Neural cell (in vitro differentiated cells): Measurements from ENCODE around the gene CES1. TPM values are rescaled to one million over a fixed set of nuclear protein-coding genes. Genes with fewer than 3 reads are reported as not detected.
"Not testable (repeated sequence)": the region's sequence is repeated elsewhere in the genome, so short reads cannot be mapped to it uniquely, and the experiment has no call there.

ENCODE experiments used
- H2AFZ ChIP-seq: fragments of 200-600, 300-800 bp; sonication (generic), shearing (Covaris generic); 2 replicates; pipeline ENCODE4 v1.6.0; 2014; ENCODE audit warnings: low read depth, mild to moderate bottlenecking, antibody characterized with exemption, low read length, moderate library complexity
- H3F3A ChIP-seq: fragments of 200-600 bp; shearing (Covaris generic); 2 replicates; pipeline ENCODE4 v1.6.1; 2016; ENCODE audit warnings: mild to moderate bottlenecking, moderate library complexity, mixed read lengths, antibody characterized with exemption, low read length; ENCODE audit not compliant: insufficient read depth, poor library complexity, severe bottlenecking
- H3K27ac ChIP-seq: fragments of 200-600, 300-800 bp; sonication (generic), shearing (Covaris generic); 2 replicates; pipeline ENCODE4 v1.5.1; 2014; ENCODE audit warnings: mild to moderate bottlenecking, low read length, moderate library complexity
- H3K27me3 ChIP-seq: fragments of 300-800, 200-600 bp; sonication (generic), shearing (Covaris generic); 2 replicates; pipeline ENCODE4 v1.6.0; 2014; ENCODE audit warnings: mild to moderate bottlenecking, low read depth, low read length, moderate library complexity; ENCODE audit not compliant: insufficient read depth
- H3K36me3 ChIP-seq: fragments of 300-800, 200-600 bp; sonication (generic), shearing (Covaris generic); 2 replicates; pipeline ENCODE4 v1.5.1; 2014; ENCODE audit warnings: mild to moderate bottlenecking, antibody characterized with exemption, low read length, moderate library complexity; ENCODE audit not compliant: insufficient read depth
- H3K4me2 ChIP-seq: fragments of 300-800, 200-600 bp; sonication (generic), shearing (Covaris generic); 2 replicates; pipeline ENCODE4 v1.6.0; 2014; ENCODE audit warnings: mild to moderate bottlenecking, low read length
- H3K4me3 ChIP-seq: fragments of 300-800, 200-600 bp; sonication (generic), shearing (Covaris generic); 2 replicates; pipeline ENCODE4 v1.5.1; 2014; ENCODE audit warnings: mild to moderate bottlenecking, low read length, moderate library complexity
- H3K79me2 ChIP-seq: fragments of 200-600 bp; shearing (Covaris generic); replicated peaks from 2 replicates; pipeline ENCODE4 v1.6.0; 2014; ENCODE audit warnings: mild to moderate bottlenecking, low read length, moderate library complexity; ENCODE audit not compliant: insufficient read depth
- H3K9ac ChIP-seq: fragments of 300-800, 200-600 bp; sonication (generic), shearing (Covaris generic); 2 replicates; pipeline ENCODE4 v1.6.1; 2016; ENCODE audit warnings: mild to moderate bottlenecking, low read length, mixed read lengths
- H3K9me2 ChIP-seq: fragments of 200-600 bp; shearing (Covaris generic); 2 replicates; pipeline ENCODE4 v1.6.1; 2016; ENCODE audit warnings: mild to moderate bottlenecking, low read length, mixed read lengths; ENCODE audit not compliant: insufficient read depth
- H3K9me3 ChIP-seq: fragments of 200-600, 300-800 bp; sonication (generic), shearing (Covaris generic); 2 replicates; pipeline ENCODE4 v1.6.1; 2016; ENCODE audit warnings: mild to moderate bottlenecking, mixed run types, low read length, moderate library complexity, mixed read lengths
- H4K20me1 ChIP-seq: fragments of 200-600 bp; shearing (Covaris generic); 2 replicates; pipeline ENCODE4 v1.6.1; 2016; ENCODE audit warnings: mild to moderate bottlenecking, mixed run types; ENCODE audit not compliant: insufficient read depth
- EP300 ChIP-seq: fragments of 450-650 bp; conservative IDR thresholded peaks from 2 replicates; pipeline ENCODE4 v1.6.1; 2014; ENCODE audit warnings: antibody characterized with exemption, mild to moderate bottlenecking, moderate library complexity; ENCODE audit not compliant: poor library complexity, severe bottlenecking
- EZH2 ChIP-seq: fragments of 200-600, 300-800 bp; shearing (Covaris generic), sonication (generic); IDR thresholded peaks from 2 replicates; pipeline ENCODE4 v1.6.1; 2014; ENCODE audit warnings: antibody characterized with exemption, low read length, borderline replicate concordance, mild to moderate bottlenecking; ENCODE audit not compliant: insufficient read depth, poor library complexity, severe bottlenecking
- MXI1 ChIP-seq: fragments of 450-650 bp; conservative IDR thresholded peaks from 2 replicates; pipeline ENCODE4 v1.6.1; 2014; ENCODE audit warnings: antibody characterized with exemption, mild to moderate bottlenecking; ENCODE audit not compliant: poor library complexity, severe bottlenecking
- POLR2AphosphoS5 ChIP-seq: IDR thresholded peaks from 2 replicates; pipeline ENCODE4 v1.6.1; 2012
- RAD21 ChIP-seq: fragments of 450-650 bp; conservative IDR thresholded peaks from 2 replicates; pipeline ENCODE4 v1.6.1; 2014; ENCODE audit warnings: antibody characterized with exemption, mild to moderate bottlenecking, moderate library complexity
- SMC3 ChIP-seq: fragments of 450-650 bp; conservative IDR thresholded peaks from 2 replicates; pipeline ENCODE4 v1.6.1; 2014; ENCODE audit warnings: antibody characterized with exemption, mild to moderate bottlenecking, moderate library complexity; ENCODE audit not compliant: poor library complexity
- TAF1 ChIP-seq: IDR thresholded peaks from 2 replicates; pipeline ENCODE4 v1.6.1; 2012; ENCODE audit warnings: low read depth
- polyA plus RNA-seq: library from polyadenylated mRNA; depleted of rRNA; stranded (reverse); fragments of >200 nt; gene quantifications from 2 replicates; pipeline ENCODE4 v1.2.3, GENCODE V29; 2014
- TF ChIP-seq, protein P1 (sequence below): IDR thresholded peaks from 2 replicates; pipeline ENCODE4 v1.6.1; 2012; ENCODE audit warnings: borderline replicate concordance
- TF ChIP-seq, protein P2 (sequence below): fragments of 450-650 bp; IDR thresholded peaks from 2 replicates; pipeline ENCODE4 v1.5.1; 2014; ENCODE audit warnings: antibody characterized with exemption, mild to moderate bottlenecking, moderate library complexity; ENCODE audit not compliant: poor library complexity, severe bottlenecking

Gene CES1
- polyA plus RNA-seq, 1 donor from 2014 or later, result not detected

DNA sequence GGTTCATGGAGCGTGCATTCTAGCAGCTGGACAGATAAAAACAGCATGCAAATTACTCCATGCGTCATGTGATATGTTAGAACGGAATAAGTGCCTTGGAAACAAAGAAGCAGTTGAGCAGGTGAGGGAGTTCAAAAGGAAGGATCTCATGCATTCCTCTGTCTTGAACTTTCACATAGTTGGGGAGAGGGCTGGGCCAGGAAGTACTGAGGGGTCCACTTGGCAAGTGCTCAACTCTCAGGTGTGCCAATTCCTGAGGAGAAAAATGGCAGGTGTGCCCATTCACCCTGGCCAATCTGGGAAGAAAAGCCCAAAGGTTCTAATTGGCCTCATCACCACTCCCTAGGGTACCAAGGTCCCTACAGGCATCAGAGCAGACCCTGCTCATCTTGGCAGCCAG lies 67.7 kb downstream of the CES1 start:
- Histone ChIP-seq H2AFZ (no peak overlapping the region), H3F3A (no peaks in the 10 kb centered on the region), H3K36me3 (no peaks in the 10 kb centered on the region), H4K20me1 (no peaks in the 10 kb centered on the region), H3K4me2 (no peak overlapping the region), H3K9me3 (no peaks in the 10 kb centered on the region), H3K27me3 (no peaks in the 10 kb centered on the region), H3K27ac (no peak overlapping the region), H3K79me2 (no peaks in the 10 kb centered on the region), H3K9me2 (no peaks in the 10 kb centered on the region), H3K9ac (no peak overlapping the region), H3K4me3 (no peak overlapping the region)
- TF ChIP-seq, protein P1, sequence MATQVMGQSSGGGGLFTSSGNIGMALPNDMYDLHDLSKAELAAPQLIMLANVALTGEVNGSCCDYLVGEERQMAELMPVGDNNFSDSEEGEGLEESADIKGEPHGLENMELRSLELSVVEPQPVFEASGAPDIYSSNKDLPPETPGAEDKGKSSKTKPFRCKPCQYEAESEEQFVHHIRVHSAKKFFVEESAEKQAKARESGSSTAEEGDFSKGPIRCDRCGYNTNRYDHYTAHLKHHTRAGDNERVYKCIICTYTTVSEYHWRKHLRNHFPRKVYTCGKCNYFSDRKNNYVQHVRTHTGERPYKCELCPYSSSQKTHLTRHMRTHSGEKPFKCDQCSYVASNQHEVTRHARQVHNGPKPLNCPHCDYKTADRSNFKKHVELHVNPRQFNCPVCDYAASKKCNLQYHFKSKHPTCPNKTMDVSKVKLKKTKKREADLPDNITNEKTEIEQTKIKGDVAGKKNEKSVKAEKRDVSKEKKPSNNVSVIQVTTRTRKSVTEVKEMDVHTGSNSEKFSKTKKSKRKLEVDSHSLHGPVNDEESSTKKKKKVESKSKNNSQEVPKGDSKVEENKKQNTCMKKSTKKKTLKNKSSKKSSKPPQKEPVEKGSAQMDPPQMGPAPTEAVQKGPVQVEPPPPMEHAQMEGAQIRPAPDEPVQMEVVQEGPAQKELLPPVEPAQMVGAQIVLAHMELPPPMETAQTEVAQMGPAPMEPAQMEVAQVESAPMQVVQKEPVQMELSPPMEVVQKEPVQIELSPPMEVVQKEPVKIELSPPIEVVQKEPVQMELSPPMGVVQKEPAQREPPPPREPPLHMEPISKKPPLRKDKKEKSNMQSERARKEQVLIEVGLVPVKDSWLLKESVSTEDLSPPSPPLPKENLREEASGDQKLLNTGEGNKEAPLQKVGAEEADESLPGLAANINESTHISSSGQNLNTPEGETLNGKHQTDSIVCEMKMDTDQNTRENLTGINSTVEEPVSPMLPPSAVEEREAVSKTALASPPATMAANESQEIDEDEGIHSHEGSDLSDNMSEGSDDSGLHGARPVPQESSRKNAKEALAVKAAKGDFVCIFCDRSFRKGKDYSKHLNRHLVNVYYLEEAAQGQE, result no peak
- TF ChIP-seq RAD21 (no peak), POLR2AphosphoS5 (no peak), EZH2 (no peak), TAF1 (no peak), MXI1 (no peak), EP300 (no peak), SMC3 (no peak)
- TF ChIP-seq, protein P2, sequence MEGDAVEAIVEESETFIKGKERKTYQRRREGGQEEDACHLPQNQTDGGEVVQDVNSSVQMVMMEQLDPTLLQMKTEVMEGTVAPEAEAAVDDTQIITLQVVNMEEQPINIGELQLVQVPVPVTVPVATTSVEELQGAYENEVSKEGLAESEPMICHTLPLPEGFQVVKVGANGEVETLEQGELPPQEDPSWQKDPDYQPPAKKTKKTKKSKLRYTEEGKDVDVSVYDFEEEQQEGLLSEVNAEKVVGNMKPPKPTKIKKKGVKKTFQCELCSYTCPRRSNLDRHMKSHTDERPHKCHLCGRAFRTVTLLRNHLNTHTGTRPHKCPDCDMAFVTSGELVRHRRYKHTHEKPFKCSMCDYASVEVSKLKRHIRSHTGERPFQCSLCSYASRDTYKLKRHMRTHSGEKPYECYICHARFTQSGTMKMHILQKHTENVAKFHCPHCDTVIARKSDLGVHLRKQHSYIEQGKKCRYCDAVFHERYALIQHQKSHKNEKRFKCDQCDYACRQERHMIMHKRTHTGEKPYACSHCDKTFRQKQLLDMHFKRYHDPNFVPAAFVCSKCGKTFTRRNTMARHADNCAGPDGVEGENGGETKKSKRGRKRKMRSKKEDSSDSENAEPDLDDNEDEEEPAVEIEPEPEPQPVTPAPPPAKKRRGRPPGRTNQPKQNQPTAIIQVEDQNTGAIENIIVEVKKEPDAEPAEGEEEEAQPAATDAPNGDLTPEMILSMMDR, result no peak

DNA sequence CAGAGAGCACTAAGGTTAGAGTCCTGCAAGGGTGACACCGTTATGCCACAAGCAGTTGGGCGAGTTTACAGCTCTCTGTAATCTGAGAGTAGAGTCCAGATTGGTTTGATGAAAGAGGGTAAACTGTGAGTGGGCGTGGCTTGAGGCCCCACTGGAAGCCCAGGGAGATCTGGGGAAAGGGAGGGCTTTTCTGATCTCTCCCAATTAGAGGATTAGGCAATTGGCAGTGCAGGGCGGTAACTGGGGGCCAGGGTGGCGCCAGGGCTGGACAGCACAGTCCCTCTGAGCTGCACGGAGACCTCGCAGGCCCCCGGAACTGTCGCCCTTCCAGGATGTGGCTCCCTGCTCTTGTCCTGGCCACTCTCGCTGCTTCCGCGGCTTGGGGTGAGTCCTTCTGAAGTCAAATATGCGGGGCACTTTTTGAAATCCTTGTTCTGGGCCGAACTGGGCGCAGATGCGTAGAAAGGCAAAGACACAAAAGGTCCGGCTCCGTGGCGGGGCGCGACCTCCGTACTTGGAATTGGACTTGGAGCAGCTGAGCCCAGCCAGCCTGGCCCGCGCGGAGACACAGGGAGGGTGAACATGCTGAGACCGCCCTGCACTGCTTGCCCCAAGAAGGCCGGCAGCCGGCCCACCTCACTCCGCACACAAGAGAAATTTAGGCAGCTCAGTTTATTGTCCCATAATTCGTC lies 72.4 kb downstream of the CES1 start:
- Histone ChIP-seq H3K27me3 (no peaks in the 10 kb centered on the region), H3K9me3 (no peaks in the 10 kb centered on the region), H3K4me2 (no peak overlapping the region), H4K20me1 (no peaks in the 10 kb centered on the region), H3K4me3 (no peak overlapping the region), H3K9ac (no peak overlapping the region), H3K27ac (no peak overlapping the region), H3K79me2 (no peaks in the 10 kb centered on the region), H3K36me3 (no peaks in the 10 kb centered on the region), H3F3A (no peaks in the 10 kb centered on the region), H3K9me2 (no peaks in the 10 kb centered on the region), H2AFZ (no peak overlapping the region)
- TF ChIP-seq EZH2 (no peak), SMC3 (no peak), MXI1 (no peak), TAF1 (no peak)

DNA sequence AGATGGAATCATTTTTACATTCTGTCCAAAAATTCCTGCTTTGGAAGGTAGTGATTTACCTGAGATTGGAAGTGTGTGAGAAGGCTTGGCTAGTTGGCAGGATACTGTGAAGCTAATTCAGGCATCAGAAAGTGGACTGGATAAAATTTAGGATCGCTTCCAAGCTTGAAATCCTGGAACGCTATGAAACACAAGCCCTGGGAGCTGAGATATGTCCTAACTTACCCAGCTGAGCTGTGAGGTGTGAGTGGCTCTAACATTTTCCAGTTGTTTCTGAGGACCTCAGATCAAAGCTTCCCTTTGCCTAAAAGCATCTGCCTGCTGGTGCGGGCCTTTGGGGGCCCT lies 73.0 kb downstream of the CES1 start:
- not testable (repeated sequence) for H2AFZ ChIP-seq, H3K4me3 ChIP-seq, H3K27ac ChIP-seq, H3F3A ChIP-seq, H3K4me2 ChIP-seq, H3K27me3 ChIP-seq, H3K79me2 ChIP-seq, H3K36me3 ChIP-seq, H3K9me3 ChIP-seq, H3K9ac ChIP-seq, H4K20me1 ChIP-seq, H3K9me2 ChIP-seq

DNA sequence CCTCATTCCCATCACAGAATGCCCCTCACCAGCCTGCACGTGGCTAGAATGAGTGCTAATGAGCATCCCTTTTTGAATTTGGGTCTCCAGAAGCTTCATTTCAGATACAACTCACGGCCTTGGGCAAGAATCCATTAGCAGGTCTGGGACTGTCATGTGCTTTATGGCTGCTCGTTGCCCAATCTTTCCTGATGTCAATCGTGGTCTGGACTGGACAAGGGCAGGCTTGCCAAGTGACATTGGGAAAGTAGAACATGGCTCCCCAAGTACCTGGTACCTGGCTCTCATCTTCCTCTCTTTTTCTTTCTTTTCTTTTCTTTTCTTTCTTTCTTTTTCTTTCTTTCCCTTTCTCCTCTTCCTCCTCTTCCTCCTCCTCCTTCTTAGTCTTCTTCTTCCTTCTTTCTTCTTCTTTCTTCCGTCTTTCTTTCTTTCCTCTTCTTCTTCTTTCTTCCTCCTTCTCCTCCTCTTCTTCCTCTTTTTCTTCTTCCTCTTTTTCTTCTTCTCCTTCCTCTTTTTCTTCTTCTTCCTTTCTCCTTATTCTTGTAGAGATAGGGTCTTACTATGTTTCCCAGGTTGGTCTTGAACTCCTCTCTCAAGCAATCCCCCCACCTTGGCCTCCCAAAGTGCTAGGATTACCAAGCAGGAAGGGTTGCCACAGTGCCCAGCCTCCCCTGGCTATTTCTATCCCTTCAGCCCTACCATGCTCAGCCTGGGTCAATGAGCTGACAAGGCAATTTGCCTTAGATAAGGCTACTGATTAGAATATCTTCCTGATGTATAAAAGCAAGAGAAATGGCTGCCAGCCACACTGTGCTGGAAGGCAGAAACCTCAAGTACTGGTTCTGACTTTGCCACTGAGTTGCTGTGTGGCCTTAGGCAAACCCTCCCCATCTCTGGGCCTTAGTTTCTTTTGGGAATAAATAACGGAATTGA lies 75.0 kb downstream of the CES1 start:
- not testable (repeated sequence) for H3K9me2 ChIP-seq, H3K9me3 ChIP-seq, H3K27ac ChIP-seq, H3F3A ChIP-seq, H3K27me3 ChIP-seq, H3K4me2 ChIP-seq, H4K20me1 ChIP-seq, H3K36me3 ChIP-seq, H3K9ac ChIP-seq, H2AFZ ChIP-seq, H3K4me3 ChIP-seq, H3K79me2 ChIP-seq
